T-cell (primary cell): ENCODE data around the gene REELD1. TPM values are rescaled to one million over a fixed set of nuclear protein-coding genes. Genes with fewer than 3 reads are reported as not detected.
A peak's percentile ranks its signal among the peaks of the same experiment; 100 is the strongest.

Source experiments
- ATAC-seq, 4 experiments: fragments of 200-7000 bp in 3 of 4; fragments of 150-1000 bp in 1 of 4; cut with Tn5 transposase; replicated peaks in 1 of 4; 1 replicate in 3 of 4; 2 replicates in 1 of 4; pipeline ENCODE4 v1.10.0; 2021; ENCODE audit warnings: moderate library complexity in 3 of 4, mild to moderate bottlenecking in 2 of 4, moderate number of reproducible peaks in 1 of 4
- CTCF ChIA-PET, 2 donors: fragments of 300-600 bp; sonication (Branson Sonifier 250); formaldehyde crosslinking; loops; one replicate each; lab custom pipeline; 2022; ENCODE audit warnings: antibody characterized with exemption in 2 of 2; lab: Charles Lee
- POLR2A ChIA-PET, 2 donors: fragments of 300-600 bp; sonication (Branson Sonifier 250); formaldehyde crosslinking; loops; one replicate each; lab custom pipeline; 2022; ENCODE audit warnings: antibody characterized with exemption in 2 of 2; lab: Charles Lee
- DNase-seq, 35 experiments: peaks; one replicate each; pipeline versions ENCODE4 v3.0.0 to v3.0.0-alpha.2; 2013 to 2023
- H3K27ac ChIP-seq: one replicate; pipeline ENCODE4 v1.5.1; 2013; ENCODE audit warnings: low read length
- H3K27me3 ChIP-seq, 2 experiments: replicated peaks in 1 of 2; 1 replicate in 1 of 2; 2 replicates in 1 of 2; pipeline versions ENCODE4 v1.6.1 to v1.7.0; 2013; ENCODE audit warnings: low read length in 1 of 2, mixed read lengths in 1 of 2; ENCODE audit not compliant: control insufficient read depth in 2 of 2, insufficient read depth in 2 of 2; ENCODE audit errors: extremely low read depth in 1 of 2
- H3K36me3 ChIP-seq, 2 donors: 1 replicate in 1 of 2; 2 replicates in 1 of 2; pipeline versions ENCODE4 v1.6.1 to v1.7.0; 2013; ENCODE audit warnings: low read length in 1 of 2; ENCODE audit not compliant: control insufficient read depth in 2 of 2, insufficient read depth in 1 of 2; ENCODE audit errors: extremely low read depth in 1 of 2
- H3K4me1 ChIP-seq, 2 experiments: 1 replicate in 1 of 2; 2 replicates in 1 of 2; pipeline versions ENCODE4 v1.6.1 to v1.7.0; 2013; ENCODE audit warnings: low read length in 2 of 2, mixed read lengths in 1 of 2; ENCODE audit not compliant: insufficient read depth in 2 of 2, control insufficient read depth in 1 of 2; ENCODE audit errors: extremely low read depth in 1 of 2
- H3K4me3 ChIP-seq, 2 donors: 1 replicate in 1 of 2; 2 replicates in 1 of 2; pipeline versions ENCODE4 v1.5.1 to v1.7.0; 2013; ENCODE audit warnings: mild to moderate bottlenecking in 2 of 2, low read length in 1 of 2, moderate library complexity in 1 of 2; ENCODE audit not compliant: control insufficient read depth in 1 of 2; ENCODE audit errors: extremely low read depth in 1 of 2
- H3K9me3 ChIP-seq: 2 replicates; pipeline ENCODE4 v1.7.0; 2013
- H3K27ac Mint-ChIP-seq, 2 donors: one replicate each; pipeline ENCODE4 v1.8.0; 2020 to 2021; ENCODE audit warnings: mild to moderate bottlenecking in 2 of 2, mixed read lengths in 2 of 2
- H3K27me3 Mint-ChIP-seq, 2 donors: one replicate each; pipeline ENCODE4 v1.8.0; 2021 to 2022; ENCODE audit warnings: mixed read lengths in 2 of 2
- H3K36me3 Mint-ChIP-seq: one replicate; pipeline ENCODE4 v1.8.0; 2021; ENCODE audit warnings: mixed read lengths
- H3K4me1 Mint-ChIP-seq, 3 donors: one replicate each; pipeline ENCODE4 v1.8.0; 2020 to 2022; ENCODE audit warnings: mixed read lengths in 3 of 3, mild to moderate bottlenecking in 1 of 3
- H3K4me3 Mint-ChIP-seq, 3 donors: one replicate each; pipeline ENCODE4 v1.8.0; 2020 to 2022; ENCODE audit warnings: mild to moderate bottlenecking in 3 of 3, mixed read lengths in 3 of 3, moderate library complexity in 3 of 3
- H3K9me3 Mint-ChIP-seq, 3 donors: one replicate each; pipeline ENCODE4 v1.8.0; 2020 to 2022; ENCODE audit warnings: mixed read lengths in 3 of 3
- WGBS: methylation state at CpG from one replicate; pipeline ENCODE4 v1.1.5; 2013; ENCODE audit warnings: missing lambda C conversion rate; ENCODE audit not compliant: insufficient coverage; 5-methylcytosine and 5-hydroxymethylcytosine counted together
- total RNA-seq, 35 experiments: library from RNA in 6 of 35; stranded (reverse) in 6 of 35; fragments of 120-200 nt in 1 of 35; gene quantifications; one replicate each; pipeline versions ENCODE4 v1.2.1 to v1.2.4 and lab custom pipeline; 2013 to 2026

The REELD1 gene
- total RNA-seq, 5 donors from 2014 or later (not counting 1 experiment from before 2014, with no cell fraction given): 0.65 to 2.0 (median 1.4) TPM

DNA sequence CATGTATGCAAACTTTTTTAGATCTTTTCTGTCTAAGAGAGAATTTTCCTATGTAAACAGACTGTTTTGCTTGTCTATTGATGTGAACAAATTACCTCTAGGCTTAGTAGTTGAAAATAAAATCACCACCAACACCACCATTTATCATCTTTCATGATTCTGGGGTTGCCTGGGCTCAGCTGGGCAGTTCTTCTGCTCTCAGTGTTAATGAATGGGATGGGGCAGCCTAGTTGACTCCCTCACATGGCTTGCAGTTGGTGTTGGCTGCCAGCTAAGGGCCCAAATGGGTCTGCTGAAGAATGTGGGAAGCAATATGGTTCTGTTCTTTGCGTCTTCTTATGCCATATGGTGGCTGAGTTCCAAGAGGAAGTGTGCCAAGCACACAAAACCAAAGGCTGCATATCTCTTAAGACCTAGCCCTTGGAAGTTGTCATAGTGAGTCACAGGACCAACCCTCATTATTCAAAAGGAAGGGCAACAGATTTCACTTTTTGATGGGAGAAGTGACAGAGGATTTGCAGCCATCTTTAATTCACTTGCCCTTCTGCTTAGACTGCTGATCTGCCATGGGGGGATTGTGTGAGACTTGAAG, 17.9 kb downstream of the REELD1 start:
- Histone ChIP-seq H3K27me3 (peaks cover 0 to 6% of the 10 kb centered on the region in 2 experiments), H3K27ac (no peak overlapping the region), H3K4me3 (no peak overlapping the region), H3K9me3 (no peaks in the 10 kb centered on the region), H3K36me3 (no peaks in the 10 kb centered on the region), H3K4me1 (no peaks in the 10 kb centered on the region)
- Mint-ChIP-seq H3K4me3 (no peak overlapping the region), H3K36me3 (no peaks in the 10 kb centered on the region), H3K4me1 (no peaks in the 10 kb centered on the region), H3K27ac (no peak overlapping the region), H3K9me3 (no peaks in the 10 kb centered on the region), H3K27me3 (peaks cover 0 to 10% of the 10 kb centered on the region in 2 donors)
- DNase-seq (no peak), ATAC-seq (no peak)
- CTCF ChIA-PET: no interaction called here
- POLR2A ChIA-PET: no interaction called here
- no CpG with 5 or more reads among the region's 1 CpG for WGBS

DNA sequence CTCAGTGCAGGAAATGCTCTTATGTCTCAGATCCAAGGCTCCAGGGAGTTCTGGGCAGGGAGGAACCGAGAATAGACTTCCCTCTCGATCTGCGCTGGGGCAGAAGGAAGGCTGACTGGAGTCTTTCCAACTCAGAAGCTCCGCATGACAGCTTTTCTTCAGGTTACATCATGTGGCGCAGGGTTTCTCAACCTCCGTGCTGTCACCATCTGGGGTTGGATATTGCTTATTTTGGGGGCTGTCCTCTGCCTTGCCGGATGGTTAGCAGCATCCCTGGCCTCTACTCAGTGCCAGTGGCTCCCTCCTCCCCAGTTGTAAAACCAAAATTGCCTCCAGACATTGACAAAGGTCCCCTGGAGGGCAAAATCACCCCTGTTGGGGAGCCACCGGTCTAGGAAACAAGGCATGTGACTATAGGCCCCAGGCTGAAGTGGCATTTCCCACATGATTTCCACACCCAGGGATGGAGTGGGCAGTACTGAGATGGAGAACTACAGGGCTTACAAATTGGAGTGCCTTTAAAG, 21.4 kb downstream of the REELD1 start:
- Histone ChIP-seq H3K27ac (no peak overlapping the region), H3K27me3 (no peaks in the 10 kb centered on the region), H3K9me3 (no peaks in the 10 kb centered on the region), H3K4me1 (no peaks in the 10 kb centered on the region), H3K36me3 (no peaks in the 10 kb centered on the region), H3K4me3 (no peak overlapping the region)
- Mint-ChIP-seq H3K4me3 (no peak overlapping the region), H3K9me3 (no peaks in the 10 kb centered on the region), H3K27me3 (peaks cover 3 to 14% of the 10 kb centered on the region in 2 donors), H3K36me3 (no peaks in the 10 kb centered on the region), H3K4me1 (no peaks in the 10 kb centered on the region), H3K27ac (no peak overlapping the region)
- ChIA-PET POLR2A (interaction anchor here in 1 of 2 donors (0.6 kb wide), 1 partner anchor 79 kb away, joined by 3 read pairs; no protein-coding TSS in a partner anchor), CTCF (interaction anchor here in 1 of 2 donors (0.6 kb wide), 1 partner anchor 216 kb away, joined by 4 read pairs; no protein-coding TSS in a partner anchor)
- ATAC-seq (no peak), DNase-seq (no peak)
- 82% methylated on average over 2 of the region's 8 CpGs for WGBS

- no peak for DNase-seq
- ChIA-PET CTCF (no interaction called here), POLR2A (no interaction called here)
- H3K4me1 ChIP-seq: no peaks in the 10 kb centered on the region
- no peak overlapping the region for H3K27ac ChIP-seq
- Mint-ChIP-seq H3K27me3 (peaks cover 3 to 14% of the 10 kb centered on the region in 2 donors), H3K27ac (no peak overlapping the region), H3K4me1 (no peaks in the 10 kb centered on the region), H3K36me3 (no peaks in the 10 kb centered on the region), H3K9me3 (no peaks in the 10 kb centered on the region), H3K4me3 (no peak overlapping the region)
- H3K4me3 ChIP-seq: no peak overlapping the region
- no peaks in the 10 kb centered on the region for H3K27me3 ChIP-seq
- H3K9me3 ChIP-seq: no peaks in the 10 kb centered on the region
- WGBS: no CpG with 5 or more reads among the region's 5 CpGs
- ATAC-seq: no peak
- H3K36me3 ChIP-seq: no peaks in the 10 kb centered on the region
These were observed 21.9 kb downstream of the REELD1 start for GRCh38 chr4:146236216-146236615.

GRCh38 chr4:146237092-146237491, 22.8 kb downstream of the REELD1 start:
- H3K27me3 Mint-ChIP-seq: peaks cover 6 to 17% of the 10 kb centered on the region in 2 donors
- no peak for ATAC-seq

DNA sequence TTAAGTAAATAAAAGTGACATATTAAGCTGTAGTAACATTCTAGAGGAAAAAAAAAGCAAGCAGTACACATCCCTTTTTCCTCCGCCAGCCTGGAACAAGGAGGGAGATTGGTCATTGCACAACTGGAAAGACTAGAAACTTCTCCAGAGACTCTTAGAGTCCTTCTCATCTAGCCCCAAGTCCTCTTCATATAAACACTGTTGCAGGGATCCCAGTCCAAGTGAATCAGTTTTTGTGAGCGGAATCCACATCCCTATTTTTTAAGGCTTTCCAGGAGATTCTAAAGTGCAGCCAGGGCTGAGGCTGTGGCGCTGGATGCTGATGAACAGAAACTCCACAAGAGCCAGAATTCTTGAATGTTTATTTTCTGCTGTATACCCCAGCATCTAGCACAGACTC, 23.8 kb downstream of the REELD1 start:
- Mint-ChIP-seq H3K4me3 (no peak overlapping the region), H3K4me1 (peaks cover 6 to 8% (median 7%) of the 10 kb centered on the region in 3 donors), H3K9me3 (no peaks in the 10 kb centered on the region), H3K27ac (no peak overlapping the region), H3K27me3 (peaks cover 6 to 17% of the 10 kb centered on the region in 2 donors), H3K36me3 (no peaks in the 10 kb centered on the region)
- DNase-seq (no peak), ATAC-seq (no peak)
- Histone ChIP-seq H3K9me3 (no peaks in the 10 kb centered on the region), H3K36me3 (no peaks in the 10 kb centered on the region), H3K4me3 (no peak overlapping the region), H3K4me1 (peaks cover 0 to under 1% of the 10 kb centered on the region in 2 experiments), H3K27me3 (peaks cover 0 to 10% of the 10 kb centered on the region in 2 experiments), H3K27ac (no peak overlapping the region)
- CTCF ChIA-PET: no interaction called here
- WGBS: 80% methylated on average over 1 of the region's 3 CpGs
- POLR2A ChIA-PET: no interaction called here

More at GRCh38 chr4:146237092-146237491, 22.8 kb downstream of the REELD1 start:
- ChIA-PET CTCF (interaction anchor here in 1 of 2 donors (0.9 kb wide), 1 partner anchor 860 kb away, joined by 3 read pairs; no protein-coding TSS in a partner anchor), POLR2A (no interaction called here)
- Mint-ChIP-seq H3K36me3 (no peaks in the 10 kb centered on the region), H3K4me1 (peaks cover 3 to 5% (median 4%) of the 10 kb centered on the region in 3 donors), H3K4me3 (no peak overlapping the region), H3K27ac (no peak overlapping the region), H3K9me3 (no peaks in the 10 kb centered on the region)
- WGBS: 93% methylated on average over 3 of the region's 6 CpGs
- Histone ChIP-seq H3K4me3 (no peak overlapping the region), H3K27me3 (peaks cover 0 to 4% of the 10 kb centered on the region in 2 experiments), H3K27ac (no peak overlapping the region), H3K36me3 (no peaks in the 10 kb centered on the region), H3K9me3 (no peaks in the 10 kb centered on the region), H3K4me1 (no peaks in the 10 kb centered on the region)
- DNase-seq: no peak

DNA sequence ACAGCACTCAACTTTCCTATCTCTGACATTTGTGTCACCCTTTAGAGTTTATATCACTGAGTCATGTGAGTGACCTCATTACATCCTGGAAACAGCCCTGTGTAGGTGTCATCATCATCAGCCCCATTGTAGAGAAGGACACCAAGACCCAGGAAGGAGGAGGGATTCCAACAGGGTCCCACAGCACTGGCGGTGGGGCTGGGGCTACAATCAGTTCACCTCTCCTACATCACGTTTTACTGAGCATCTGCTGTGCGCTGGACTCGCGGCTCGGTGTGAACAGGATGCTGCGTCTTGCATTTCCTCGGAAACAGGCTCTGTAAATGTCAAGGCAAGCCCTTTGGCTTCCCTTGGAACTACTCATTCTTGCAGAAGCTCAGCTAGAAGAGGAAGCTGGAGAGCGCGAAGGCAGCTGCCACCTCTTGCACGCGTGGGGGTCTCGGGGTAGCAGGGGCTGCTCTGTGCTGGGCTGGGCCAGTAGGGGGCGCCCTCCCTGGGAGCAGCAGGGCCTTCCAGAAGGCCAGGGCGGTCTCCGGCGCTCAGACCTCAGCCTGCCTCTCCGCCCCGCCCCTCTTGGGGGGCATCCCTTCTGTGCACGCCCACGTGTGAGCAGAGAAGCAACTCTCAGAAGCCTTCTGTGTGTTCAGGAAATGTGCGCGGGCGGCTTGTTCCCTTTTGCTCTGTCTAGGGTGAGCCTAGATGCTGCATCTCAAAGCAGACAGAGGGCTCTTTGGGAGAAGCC, 29.0 kb downstream of the REELD1 start:
- Mint-ChIP-seq H3K4me1 (peaks cover 15 to 21% (median 16%) of the 10 kb centered on the region in 3 donors), H3K27me3 (peaks cover 3 to 8% of the 10 kb centered on the region in 2 donors), H3K4me3 (peak overlapping the region; percentile 43 to 56 (median 45)), H3K27ac (no peak overlapping the region), H3K9me3 (no peaks in the 10 kb centered on the region), H3K36me3 (no peaks in the 10 kb centered on the region)
- DNase-seq (peak in 32 of 35 experiments; percentile 5 to 53 (median 27)), ATAC-seq (peak; percentile 48 to 76 (median 58))
- peaks cover 5 to 10% of the 10 kb centered on the region in 2 experiments for H3K4me1 ChIP-seq
- H3K4me3 ChIP-seq: peak overlapping the region; percentile 18 to 34
- WGBS: 17% methylated on average over 24 of the region's 24 CpGs
- H3K9me3 ChIP-seq: no peaks in the 10 kb centered on the region
- no peak overlapping the region for H3K27ac ChIP-seq
- POLR2A ChIA-PET: no interaction called here
- CTCF ChIA-PET: no interaction called here
- no peaks in the 10 kb centered on the region for H3K36me3 ChIP-seq
- H3K27me3 ChIP-seq: peaks cover 0 to 27% of the 10 kb centered on the region in 2 experiments
